ENCODE measurements around the gene SMAD5.

SMAD5 gene

DNA sequence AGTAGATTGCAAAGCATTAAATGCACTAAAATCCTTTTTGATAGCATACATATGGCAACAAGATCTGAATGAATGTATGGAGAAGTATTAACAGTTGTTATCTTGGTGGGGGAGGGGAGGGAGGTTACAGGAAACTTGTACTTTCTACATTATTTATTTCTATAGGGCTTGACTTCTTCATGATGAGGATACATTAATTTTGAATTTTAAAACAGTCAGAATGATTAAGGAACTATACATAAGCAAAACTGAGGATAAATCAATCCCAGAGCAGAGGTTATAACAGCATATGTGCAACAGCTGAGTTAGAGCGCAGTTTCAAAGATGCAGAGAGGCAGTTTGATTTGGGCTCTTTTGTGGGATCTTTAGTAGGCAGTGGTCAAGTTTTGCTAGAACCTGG, 23.9 kb upstream of the SMAD5 start:
- Histone ChIP-seq H3K27me3 (no peaks in the 10 kb centered on the region), H3K36me3 (no peaks in the 10 kb centered on the region), H3K9me3 (no peaks in the 10 kb centered on the region), H3K4me3 (no peak overlapping the region), H3K27ac (no peak overlapping the region), H3K4me1 (peaks cover 0 to 16% (median 1%) of the 10 kb centered on the region in 4 donors)
- intact Hi-C loops (cut with DNase I; ENCODE audit: low total_unique reads) = loop anchor here (5.0 kb wide), 1 partner anchor 1139 kb away; no protein-coding TSS in a partner anchor
- DNase-seq = no peak
- TF ChIP-seq CTCF (IDR thresholded peaks at IDR 0.05) = no peak

- Histone ChIP-seq H3K4me1 (peaks cover 0 to 16% (median 1%) of the 10 kb centered on the region in 4 donors), H3K4me3 (no peak overlapping the region), H3K27me3 (no peaks in the 10 kb centered on the region), H3K9me3 (no peaks in the 10 kb centered on the region), H3K27ac (no peak overlapping the region), H3K36me3 (no peaks in the 10 kb centered on the region)
- no peak for TF ChIP-seq CTCF (IDR thresholded peaks at IDR 0.05)
- intact Hi-C loops (cut with DNase I; ENCODE audit: low total_unique reads) = loop anchor here (5.0 kb wide), 1 partner anchor 1138 kb away; no protein-coding TSS in a partner anchor
- no peak for DNase-seq
Measured at GRCh38 chr5:136109453-136110135, 23.1 kb upstream of the SMAD5 start.

- H3K36me3 ChIP-seq = no peaks in the 10 kb centered on the region
- intact Hi-C loops (cut with DNase I; ENCODE audit: low total_unique reads) = no loop called here
- no peaks in the 10 kb centered on the region for H3K9me3 ChIP-seq
Measured at GRCh38 chr5:136113606-136114005, 19.0 kb upstream of the SMAD5 start.

GRCh38 chr5:136114414-136115125, 18.1 kb upstream of the SMAD5 start:
- DNase-seq = no peak
- intact Hi-C loops (cut with DNase I; ENCODE audit: low total_unique reads) = no loop called here
- Histone ChIP-seq H3K4me1 (peaks cover 0 to 11% (median 1%) of the 10 kb centered on the region in 4 donors), H3K27me3 (no peaks in the 10 kb centered on the region), H3K27ac (no peak overlapping the region), H3K9me3 (no peaks in the 10 kb centered on the region), H3K4me3 (no peak overlapping the region), H3K36me3 (no peaks in the 10 kb centered on the region)
- TF ChIP-seq CTCF (IDR thresholded peaks at IDR 0.05) = no peak

More at GRCh38 chr5:136113606-136114005, 19.0 kb upstream of the SMAD5 start:
- DNase-seq = no peak
- Histone ChIP-seq H3K4me1 (peaks cover 0 to 11% (median 1%) of the 10 kb centered on the region in 4 donors), H3K27me3 (no peaks in the 10 kb centered on the region), H3K27ac (no peak overlapping the region), H3K4me3 (no peak overlapping the region)
- TF ChIP-seq CTCF (IDR thresholded peaks at IDR 0.05) = no peak

DNA sequence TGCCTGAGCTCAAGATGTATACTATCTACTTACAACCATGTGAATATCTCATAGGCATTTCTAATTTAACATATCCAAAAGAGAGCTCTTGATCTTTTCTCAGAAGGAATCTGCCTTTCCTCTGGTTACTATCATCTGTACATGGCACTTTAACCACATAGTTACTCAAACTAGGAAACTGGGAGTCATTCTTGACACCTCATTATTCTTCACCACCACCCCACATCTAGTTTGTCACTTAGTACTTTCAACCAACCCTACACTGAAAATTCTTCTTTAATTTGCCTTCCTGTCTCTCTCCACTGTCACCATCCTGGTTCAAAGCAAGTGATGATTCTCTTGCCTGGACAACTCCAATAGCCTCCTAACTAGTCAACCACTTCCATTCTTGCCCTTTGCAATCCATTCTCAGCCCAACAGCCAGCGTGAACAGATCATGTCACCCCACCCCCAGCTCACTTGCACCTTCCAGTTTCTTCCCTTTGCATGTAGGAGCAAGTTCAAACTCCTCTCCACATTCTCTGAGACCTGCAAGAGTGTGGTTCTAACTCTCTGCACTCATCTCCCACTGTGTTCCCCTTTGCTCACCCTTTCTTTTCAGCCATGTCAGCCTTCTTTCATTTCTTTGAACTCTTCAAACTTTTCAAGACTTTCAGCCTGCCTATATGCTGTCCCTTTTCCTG, 17.3 kb upstream of the SMAD5 start:
- H3K27ac ChIP-seq = no peak overlapping the region
- no peak for DNase-seq
- H3K4me1 ChIP-seq = peaks cover 0 to 5% (median 0%) of the 10 kb centered on the region in 4 donors
- no peaks in the 10 kb centered on the region for H3K9me3 ChIP-seq
- H3K36me3 ChIP-seq = no peaks in the 10 kb centered on the region
- no peaks in the 10 kb centered on the region for H3K27me3 ChIP-seq
- H3K4me3 ChIP-seq = no peak overlapping the region
- no peak for TF ChIP-seq CTCF (IDR thresholded peaks at IDR 0.05)
- intact Hi-C loops (cut with DNase I; ENCODE audit: low total_unique reads) = no loop called here

Data from tibial artery (tissue), 4 donors.